ENCODE measurements around the gene MCM9.

The MCM9 gene

DNA sequence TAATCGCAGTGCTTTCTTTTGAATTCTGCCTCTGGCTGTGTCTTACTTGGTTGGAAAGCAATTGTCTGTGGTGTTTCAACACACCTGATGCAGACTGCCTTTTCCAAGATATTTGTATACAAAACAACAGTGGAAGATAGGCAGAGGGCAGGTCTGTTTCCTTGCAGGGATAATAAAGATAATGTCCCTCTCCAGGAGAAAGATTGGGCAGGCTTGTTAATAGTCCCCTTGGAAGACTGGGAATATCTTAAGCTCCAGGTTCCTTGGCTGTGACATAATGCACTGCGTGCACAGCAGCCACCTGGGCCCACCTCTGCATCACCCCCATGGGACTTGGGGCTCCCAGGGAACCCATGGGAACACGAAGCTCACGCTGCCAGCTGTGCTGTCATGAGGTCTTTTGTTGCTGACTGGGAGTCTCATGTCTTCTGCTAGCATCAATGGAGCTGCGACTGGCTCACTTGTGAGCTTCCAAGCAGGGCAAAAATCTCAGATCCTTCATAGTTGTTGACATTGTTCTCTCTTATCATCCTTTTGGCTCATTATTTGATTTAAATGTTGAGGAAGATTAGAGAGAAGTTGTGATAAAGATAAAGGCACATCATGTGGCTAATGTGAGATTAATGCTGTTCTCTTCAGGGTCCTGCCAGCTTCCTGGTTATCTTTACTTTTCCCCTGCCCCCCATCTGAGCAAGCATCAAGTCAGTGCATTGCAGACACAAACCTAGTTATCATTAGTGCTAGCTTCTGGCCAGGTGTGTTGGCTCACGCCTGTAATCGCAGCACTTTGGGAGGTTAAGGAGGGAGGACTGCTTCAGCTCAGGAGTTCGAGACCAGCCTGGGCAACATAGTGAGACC lies 148.1 kb downstream of the MCM9 start:
- H3K27me3 ChIP-seq (ENCODE audit: control insufficient read depth, insufficient read depth, low read length) = no peaks in the 10 kb centered on the region
- no peaks in the 10 kb centered on the region for H3K4me1 ChIP-seq (ENCODE audit: control insufficient read depth, insufficient read depth, low read length)
- no peak overlapping the region for H3K9ac ChIP-seq (ENCODE audit: low read depth, low read length)
- no peak overlapping the region for H3K4me3 ChIP-seq (ENCODE audit: low read depth, low read length)
- no peaks in the 10 kb centered on the region for H3K36me3 ChIP-seq (ENCODE audit: control insufficient read depth, insufficient read depth, low read length)
- H3K9me3 ChIP-seq (ENCODE audit: control insufficient read depth, insufficient read depth, low read length) = no peaks in the 10 kb centered on the region

DNA sequence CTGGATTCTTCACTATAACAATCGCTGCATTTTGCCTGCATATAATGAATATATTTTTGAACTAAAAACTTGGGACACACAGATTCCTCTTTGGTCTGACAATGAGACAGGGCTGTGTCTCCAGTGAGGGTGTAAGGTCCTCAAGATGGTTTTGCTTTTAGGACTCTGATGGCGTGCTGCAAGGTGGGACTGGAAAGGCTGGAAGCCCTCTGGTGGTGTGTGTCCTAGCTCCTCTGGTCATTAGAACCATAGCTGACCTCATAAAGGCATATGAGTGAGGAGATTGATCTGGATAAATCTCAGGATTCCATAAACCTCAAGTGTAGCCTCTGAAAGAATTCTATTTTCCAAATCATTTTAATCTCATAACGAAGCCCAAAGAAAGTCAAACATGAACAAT lies 149.4 kb downstream of the MCM9 start:
- H3K36me3 ChIP-seq (ENCODE audit: control insufficient read depth, insufficient read depth, low read length) = no peaks in the 10 kb centered on the region
- no peaks in the 10 kb centered on the region for H3K4me1 ChIP-seq (ENCODE audit: control insufficient read depth, insufficient read depth, low read length)
- H3K9me3 ChIP-seq (ENCODE audit: control insufficient read depth, insufficient read depth, low read length) = no peaks in the 10 kb centered on the region
- H3K4me3 ChIP-seq (ENCODE audit: low read depth, low read length) = no peak overlapping the region
- no peak overlapping the region for H3K9ac ChIP-seq (ENCODE audit: low read depth, low read length)
- no peaks in the 10 kb centered on the region for H3K27me3 ChIP-seq (ENCODE audit: control insufficient read depth, insufficient read depth, low read length)

DNA sequence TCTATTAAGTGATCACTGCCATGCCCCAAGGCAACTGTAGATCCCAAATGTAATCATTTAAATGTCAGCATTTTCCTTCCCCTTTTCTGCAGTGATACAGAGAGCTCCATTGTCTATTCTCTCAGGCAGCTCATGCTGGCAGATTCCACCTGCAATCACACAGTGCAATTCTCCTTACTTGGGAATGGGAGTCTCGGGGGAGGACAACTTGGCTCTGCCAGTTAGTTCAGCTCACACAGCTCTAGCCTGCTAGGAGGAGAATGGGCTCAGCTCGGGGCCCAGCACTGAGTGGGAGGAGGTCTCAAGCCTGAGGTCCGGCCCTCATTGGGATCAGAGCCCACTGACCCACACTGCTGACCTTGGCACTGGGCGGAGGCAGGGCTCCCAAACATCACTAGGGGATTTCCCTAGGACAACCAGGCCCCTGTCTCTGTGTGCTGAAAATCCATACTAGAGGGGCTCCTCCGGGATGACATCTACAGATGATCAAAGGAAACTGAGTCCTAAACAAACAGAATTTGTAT lies 150.3 kb downstream of the MCM9 start:
- no peak overlapping the region for H3K4me3 ChIP-seq (ENCODE audit: low read depth, low read length)
- no peaks in the 10 kb centered on the region for H3K27me3 ChIP-seq (ENCODE audit: control insufficient read depth, insufficient read depth, low read length)
- no peak overlapping the region for H3K9ac ChIP-seq (ENCODE audit: low read depth, low read length)
- no peaks in the 10 kb centered on the region for H3K9me3 ChIP-seq (ENCODE audit: control insufficient read depth, insufficient read depth, low read length)
- H3K4me1 ChIP-seq (ENCODE audit: control insufficient read depth, insufficient read depth, low read length) = no peaks in the 10 kb centered on the region
- H3K36me3 ChIP-seq (ENCODE audit: control insufficient read depth, insufficient read depth, low read length) = no peaks in the 10 kb centered on the region

DNA sequence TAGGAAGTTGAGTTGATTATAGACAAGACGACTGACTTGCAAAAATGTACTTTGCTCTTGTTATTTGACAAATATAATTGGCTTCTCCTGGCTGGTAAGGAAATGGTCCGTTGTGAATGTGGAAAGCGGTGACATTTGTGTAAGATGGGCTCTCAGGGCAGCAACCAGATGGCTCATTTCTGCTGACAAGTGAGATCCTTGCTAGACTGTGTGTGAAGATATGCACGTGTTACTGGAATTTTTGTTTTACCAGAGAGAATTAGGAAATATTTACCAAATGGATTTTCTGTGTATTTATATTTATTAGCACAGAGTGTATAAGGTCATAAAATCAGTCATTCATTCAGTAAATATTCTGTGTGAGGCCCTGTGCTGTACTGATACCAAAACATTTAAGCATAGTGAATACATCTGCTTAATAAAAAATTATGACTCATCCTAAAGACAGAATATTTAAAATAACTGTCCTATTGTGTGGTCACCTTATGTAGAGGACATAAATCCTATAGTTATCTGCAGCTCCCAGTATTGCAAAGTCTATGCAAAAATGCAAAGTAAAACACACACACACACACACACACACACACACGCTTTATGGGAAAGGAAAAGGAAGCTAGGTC lies 150.9 kb downstream of the MCM9 start:
- H3K9ac ChIP-seq (ENCODE audit: low read depth, low read length) = no peak overlapping the region
- no peaks in the 10 kb centered on the region for H3K4me1 ChIP-seq (ENCODE audit: control insufficient read depth, insufficient read depth, low read length)
- H3K9me3 ChIP-seq (ENCODE audit: control insufficient read depth, insufficient read depth, low read length) = no peaks in the 10 kb centered on the region
- H3K27me3 ChIP-seq (ENCODE audit: control insufficient read depth, insufficient read depth, low read length) = no peaks in the 10 kb centered on the region
- H3K4me3 ChIP-seq (ENCODE audit: low read depth, low read length) = no peak overlapping the region
- H3K36me3 ChIP-seq (ENCODE audit: control insufficient read depth, insufficient read depth, low read length) = no peaks in the 10 kb centered on the region

DNA sequence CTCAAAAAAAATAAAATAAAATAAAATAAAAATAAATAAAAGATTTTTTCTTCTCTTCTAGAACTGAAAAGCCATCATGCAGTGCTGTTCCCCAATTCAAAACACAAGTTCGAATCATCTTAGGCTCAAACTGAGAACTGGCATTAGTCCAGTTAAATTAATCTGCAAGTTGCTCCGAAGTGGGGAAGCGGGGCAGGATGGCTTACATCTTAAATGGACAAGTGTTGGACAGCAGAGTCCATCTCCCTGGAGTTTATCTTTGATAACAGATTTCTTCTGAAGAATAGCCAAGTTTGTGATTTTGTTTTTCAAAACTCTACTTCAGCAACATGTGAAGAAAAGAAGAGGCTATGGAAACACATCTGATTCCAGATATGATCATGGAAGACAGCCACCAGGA lies 152.3 kb downstream of the MCM9 start:
- H3K4me3 ChIP-seq (ENCODE audit: low read depth, low read length) = no peak overlapping the region
- no peak overlapping the region for H3K9ac ChIP-seq (ENCODE audit: low read depth, low read length)
- H3K9me3 ChIP-seq (ENCODE audit: control insufficient read depth, insufficient read depth, low read length) = no peaks in the 10 kb centered on the region
- H3K27me3 ChIP-seq (ENCODE audit: control insufficient read depth, insufficient read depth, low read length) = no peaks in the 10 kb centered on the region
- no peaks in the 10 kb centered on the region for H3K4me1 ChIP-seq (ENCODE audit: control insufficient read depth, insufficient read depth, low read length)
- no peaks in the 10 kb centered on the region for H3K36me3 ChIP-seq (ENCODE audit: control insufficient read depth, insufficient read depth, low read length)

DNA sequence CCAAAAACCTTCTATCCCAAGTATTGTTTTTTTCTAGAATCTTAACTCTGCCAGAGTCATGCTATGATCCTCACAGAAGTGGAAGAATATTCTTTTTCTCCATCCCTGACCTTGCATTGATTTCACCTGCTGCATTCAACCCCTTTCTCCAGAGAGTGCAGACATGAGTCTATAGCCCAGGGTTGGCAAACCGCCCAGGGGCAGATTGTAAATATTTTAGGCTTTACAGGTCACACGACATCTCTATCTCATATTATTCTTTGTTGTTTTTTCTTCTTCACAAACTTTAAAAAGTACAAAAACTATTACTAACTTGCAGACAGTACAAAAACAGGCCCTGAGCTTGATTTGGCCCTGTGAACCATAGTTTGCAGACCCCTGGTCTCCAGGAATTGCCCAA lies 153.1 kb downstream of the MCM9 start:
- Histone ChIP-seq H3K9ac (ENCODE audit: low read depth, low read length) (no peak overlapping the region), H3K4me3 (ENCODE audit: low read depth, low read length) (no peak overlapping the region), H3K36me3 (ENCODE audit: control insufficient read depth, insufficient read depth, low read length) (no peaks in the 10 kb centered on the region), H3K27me3 (ENCODE audit: control insufficient read depth, insufficient read depth, low read length) (no peaks in the 10 kb centered on the region), H3K9me3 (ENCODE audit: control insufficient read depth, insufficient read depth, low read length) (no peaks in the 10 kb centered on the region), H3K4me1 (ENCODE audit: control insufficient read depth, insufficient read depth, low read length) (no peaks in the 10 kb centered on the region)

DNA sequence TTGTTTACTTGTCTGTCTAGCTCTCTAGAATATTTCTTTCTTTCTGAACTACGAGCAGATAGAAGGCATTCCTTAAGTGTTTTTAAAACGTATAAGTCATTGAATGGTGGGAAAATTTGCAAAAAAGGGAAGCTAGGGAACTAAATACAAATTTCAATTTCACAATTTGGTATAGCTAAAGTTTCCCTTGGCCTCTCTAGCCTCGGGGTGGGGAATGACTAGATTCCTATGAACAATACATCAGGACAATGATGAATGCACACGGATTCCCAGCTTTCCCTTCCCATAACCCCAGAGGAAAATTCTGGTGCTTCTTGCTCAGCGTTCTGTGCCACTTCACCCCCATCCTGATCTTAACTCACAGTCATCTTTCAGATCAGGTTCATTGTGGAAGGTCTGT lies 154.3 kb downstream of the MCM9 start:
- no peaks in the 10 kb centered on the region for H3K36me3 ChIP-seq (ENCODE audit: control insufficient read depth, insufficient read depth, low read length)
- H3K4me3 ChIP-seq (ENCODE audit: low read depth, low read length) = no peak overlapping the region
- no peaks in the 10 kb centered on the region for H3K27me3 ChIP-seq (ENCODE audit: control insufficient read depth, insufficient read depth, low read length)
- H3K9me3 ChIP-seq (ENCODE audit: control insufficient read depth, insufficient read depth, low read length) = no peaks in the 10 kb centered on the region
- no peak overlapping the region for H3K9ac ChIP-seq (ENCODE audit: low read depth, low read length)
- H3K4me1 ChIP-seq (ENCODE audit: control insufficient read depth, insufficient read depth, low read length) = no peaks in the 10 kb centered on the region

DNA sequence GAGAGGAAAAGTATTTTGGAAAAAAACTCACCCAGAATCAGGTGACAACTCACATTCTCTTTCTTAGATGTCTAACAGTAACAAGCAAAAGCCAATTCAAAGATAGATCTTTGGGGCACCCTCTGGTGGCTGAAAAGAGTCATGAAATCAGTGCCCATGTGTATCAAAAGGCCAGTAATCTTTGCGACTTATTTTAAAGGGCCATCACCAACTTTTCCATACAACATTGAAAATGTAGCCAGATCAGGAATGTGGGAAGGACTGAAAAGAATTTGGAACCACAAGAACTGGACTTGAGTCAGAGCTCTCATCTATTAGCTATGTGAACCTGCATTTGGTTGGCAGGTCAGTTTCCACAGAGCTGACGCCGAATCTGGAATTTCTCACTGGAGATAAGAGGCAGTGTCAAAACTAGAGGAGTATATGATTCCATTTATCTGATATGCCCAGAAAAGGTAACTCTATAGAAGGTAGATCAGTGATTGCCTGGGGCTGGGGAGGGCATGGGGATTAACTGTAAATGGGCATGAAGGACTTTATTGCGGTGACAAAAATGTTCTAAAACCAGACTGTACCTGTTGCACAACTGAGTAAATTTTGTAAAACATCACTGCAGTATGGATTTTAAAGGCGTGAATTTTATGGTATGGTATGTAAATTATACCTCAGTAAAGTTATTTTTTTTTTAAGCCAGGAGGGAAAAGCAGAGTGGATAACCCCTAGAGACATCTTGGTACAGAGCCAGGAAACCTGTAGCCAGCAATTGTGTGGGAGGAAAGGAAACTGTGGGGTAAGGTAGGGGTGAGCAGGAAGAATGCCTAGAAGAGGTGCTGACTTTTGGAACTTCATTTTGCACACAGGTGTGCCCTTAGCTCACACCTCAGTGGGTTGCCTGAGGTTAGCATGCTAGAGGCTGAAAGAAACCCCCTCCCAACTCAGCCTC lies 158.1 kb downstream of the MCM9 start:
- Histone ChIP-seq H3K27me3 (ENCODE audit: control insufficient read depth, insufficient read depth, low read length) (no peaks in the 10 kb centered on the region), H3K4me3 (ENCODE audit: low read depth, low read length) (no peak overlapping the region), H3K4me1 (ENCODE audit: control insufficient read depth, insufficient read depth, low read length) (no peaks in the 10 kb centered on the region), H3K36me3 (ENCODE audit: control insufficient read depth, insufficient read depth, low read length) (no peaks in the 10 kb centered on the region), H3K9me3 (ENCODE audit: control insufficient read depth, insufficient read depth, low read length) (no peaks in the 10 kb centered on the region), H3K9ac (ENCODE audit: low read depth, low read length) (no peak overlapping the region)

DNA sequence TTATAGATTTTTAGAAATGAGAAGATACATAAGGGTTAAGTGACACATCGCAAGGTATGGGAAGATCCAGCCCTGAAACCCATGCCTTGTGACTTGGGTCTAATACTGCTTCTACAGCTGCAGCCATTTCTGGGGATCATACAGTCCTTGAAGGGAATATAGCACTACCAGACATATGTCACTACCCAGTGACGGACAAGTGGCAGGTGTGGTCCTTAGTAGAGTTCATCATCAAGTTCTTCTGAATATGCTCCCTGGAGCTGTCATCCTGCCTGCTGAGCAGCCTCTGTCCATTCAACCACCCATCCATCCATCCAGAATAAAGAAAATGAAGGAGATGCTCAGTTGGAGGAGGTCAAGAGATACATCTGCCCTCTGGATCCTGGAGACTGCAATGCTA lies 159.6 kb downstream of the MCM9 start:
- H3K4me1 ChIP-seq (ENCODE audit: control insufficient read depth, insufficient read depth, low read length) = no peaks in the 10 kb centered on the region
- H3K27me3 ChIP-seq (ENCODE audit: control insufficient read depth, insufficient read depth, low read length) = no peaks in the 10 kb centered on the region
- no peak overlapping the region for H3K9ac ChIP-seq (ENCODE audit: low read depth, low read length)
- no peaks in the 10 kb centered on the region for H3K36me3 ChIP-seq (ENCODE audit: control insufficient read depth, insufficient read depth, low read length)
- H3K4me3 ChIP-seq (ENCODE audit: low read depth, low read length) = no peak overlapping the region
- H3K9me3 ChIP-seq (ENCODE audit: control insufficient read depth, insufficient read depth, low read length) = no peaks in the 10 kb centered on the region

DNA sequence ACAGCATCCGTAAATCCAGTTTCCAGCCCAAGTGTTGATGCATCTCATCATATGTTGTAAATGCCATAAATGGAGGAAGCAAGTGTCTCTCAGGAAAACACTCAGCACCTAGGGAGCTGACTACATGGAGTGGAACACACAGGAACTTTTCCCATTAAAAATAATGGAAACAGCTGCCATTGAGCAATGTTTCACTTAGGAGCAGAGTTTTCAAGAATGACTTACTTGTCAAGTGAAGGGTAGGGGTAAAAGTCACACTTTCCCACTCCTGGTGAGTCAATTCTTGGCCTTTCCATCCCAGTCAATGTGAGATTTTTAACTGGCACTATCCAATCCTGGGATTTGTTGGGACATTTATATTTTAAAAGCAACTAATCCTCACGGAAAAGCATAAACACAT lies 160.4 kb downstream of the MCM9 start:
- H3K27me3 ChIP-seq (ENCODE audit: control insufficient read depth, insufficient read depth, low read length) = no peaks in the 10 kb centered on the region
- H3K9me3 ChIP-seq (ENCODE audit: control insufficient read depth, insufficient read depth, low read length) = no peaks in the 10 kb centered on the region
- H3K9ac ChIP-seq (ENCODE audit: low read depth, low read length) = no peak overlapping the region
- H3K4me3 ChIP-seq (ENCODE audit: low read depth, low read length) = no peak overlapping the region
- no peaks in the 10 kb centered on the region for H3K4me1 ChIP-seq (ENCODE audit: control insufficient read depth, insufficient read depth, low read length)
- H3K36me3 ChIP-seq (ENCODE audit: control insufficient read depth, insufficient read depth, low read length) = no peaks in the 10 kb centered on the region

DNA sequence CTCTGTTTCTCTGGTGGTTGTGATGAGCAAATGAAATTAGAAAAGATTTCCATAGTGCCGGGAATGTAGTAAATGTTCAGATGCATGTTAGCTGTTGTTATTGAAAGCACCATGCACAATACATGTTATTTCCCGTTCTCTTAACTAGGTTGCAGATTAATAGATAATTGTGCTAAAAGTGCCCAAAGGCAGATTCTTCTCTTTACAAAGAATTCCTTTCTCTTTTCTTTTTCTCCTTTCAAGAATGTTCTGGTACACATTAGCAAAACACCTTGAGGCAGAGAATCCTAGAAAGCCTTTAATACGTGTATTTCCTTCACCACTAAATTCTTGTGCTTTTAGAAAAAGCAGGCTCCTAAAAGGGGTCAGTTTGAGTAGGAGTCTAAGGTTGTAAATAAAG lies 162.1 kb downstream of the MCM9 start:
- no peaks in the 10 kb centered on the region for H3K27me3 ChIP-seq (ENCODE audit: control insufficient read depth, insufficient read depth, low read length)
- no peaks in the 10 kb centered on the region for H3K9me3 ChIP-seq (ENCODE audit: control insufficient read depth, insufficient read depth, low read length)
- no peak overlapping the region for H3K9ac ChIP-seq (ENCODE audit: low read depth, low read length)
- H3K4me1 ChIP-seq (ENCODE audit: control insufficient read depth, insufficient read depth, low read length) = no peaks in the 10 kb centered on the region
- no peak overlapping the region for H3K4me3 ChIP-seq (ENCODE audit: low read depth, low read length)
- no peaks in the 10 kb centered on the region for H3K36me3 ChIP-seq (ENCODE audit: control insufficient read depth, insufficient read depth, low read length)

All from iPS-15b (cell line).